NCI-H1092 treated with DMSO at 0.1 percent for 48 hours (cell line): Measurements from ENCODE around the gene FHIT.

Experiments
- DNase-seq: peaks from one replicate; lab custom pipeline; 2025; lab: John Stamatoyannopoulos, UW

Gene FHIT

DNA sequence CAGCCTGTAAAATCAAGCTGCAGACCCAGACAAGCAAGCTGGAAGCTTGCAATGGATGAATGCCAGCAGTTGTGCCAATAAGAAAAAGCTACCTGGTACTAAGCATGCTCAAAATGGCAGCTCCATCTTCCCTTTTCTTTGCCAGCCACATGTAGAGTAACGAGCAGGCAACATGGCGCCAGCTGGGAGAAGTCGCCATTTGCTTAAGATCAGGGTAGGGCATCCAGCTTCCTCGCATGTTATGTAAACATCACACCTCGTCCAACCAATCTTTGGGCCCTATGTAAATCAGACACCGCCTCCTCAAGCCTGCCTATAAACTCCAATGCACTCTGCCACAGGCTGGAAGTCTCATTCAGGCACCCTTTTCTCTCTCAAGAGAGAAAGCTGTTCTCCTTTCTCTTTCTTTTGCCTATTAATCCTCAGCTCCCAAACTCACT is 973.9 kb downstream of the FHIT start:
- no peak for DNase-seq

DNA sequence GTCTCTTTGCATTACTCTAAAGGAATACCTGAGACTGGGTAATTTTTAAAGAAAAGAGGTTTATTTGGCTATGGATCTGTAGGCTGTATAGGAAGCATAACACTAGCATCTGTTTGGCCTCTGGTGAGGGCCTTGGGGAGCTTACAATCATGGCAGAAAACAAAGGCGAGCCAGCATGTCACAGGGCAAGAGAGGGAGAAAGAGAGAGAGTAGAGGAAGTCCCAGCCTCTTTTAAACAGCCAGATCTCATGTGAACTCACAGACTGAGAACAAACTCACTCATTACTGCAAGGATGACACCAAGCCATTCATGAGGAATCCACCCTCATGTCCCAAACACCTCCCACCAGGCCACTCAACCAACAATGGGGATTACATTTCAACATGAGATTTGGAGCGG is 974.6 kb downstream of the FHIT start:
- DNase-seq = no peak

DNA sequence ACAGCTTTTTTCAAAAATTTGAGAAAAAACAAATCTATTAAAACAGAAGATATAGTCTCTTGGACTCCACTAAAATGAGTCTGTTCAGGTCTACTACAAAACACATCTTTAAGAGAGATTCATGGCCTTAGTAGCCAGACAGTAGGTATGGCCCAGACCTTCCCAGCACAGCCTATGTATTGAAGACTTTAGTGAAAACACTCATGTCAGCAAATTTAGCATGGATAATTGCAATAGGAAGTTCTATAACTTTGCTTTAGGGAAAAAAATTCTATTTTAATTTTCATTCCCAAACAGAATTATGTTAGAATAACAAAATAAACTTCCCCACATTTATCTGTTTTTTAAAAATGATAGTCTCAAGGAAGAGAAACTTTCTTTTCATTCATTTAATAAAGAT is 976.6 kb downstream of the FHIT start:
- DNase-seq = no peak

DNA sequence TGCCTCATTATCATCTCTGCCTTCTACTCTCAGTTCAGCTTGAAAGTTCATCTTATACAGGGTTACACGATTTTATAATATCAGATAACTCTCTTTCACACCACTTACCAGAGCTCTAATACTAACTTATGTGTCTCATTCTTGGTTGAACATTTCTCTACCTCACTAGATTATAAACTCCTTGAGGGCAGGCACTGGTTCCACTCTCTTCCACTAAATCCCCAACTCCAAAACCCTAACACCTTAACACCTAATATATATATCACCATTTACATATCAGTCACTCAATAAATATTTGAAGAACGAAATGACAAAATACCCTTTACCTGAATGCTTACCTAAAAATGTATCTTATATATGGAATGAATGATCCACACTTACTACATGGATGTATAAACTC is 977.2 kb downstream of the FHIT start:
- DNase-seq = no peak

DNA sequence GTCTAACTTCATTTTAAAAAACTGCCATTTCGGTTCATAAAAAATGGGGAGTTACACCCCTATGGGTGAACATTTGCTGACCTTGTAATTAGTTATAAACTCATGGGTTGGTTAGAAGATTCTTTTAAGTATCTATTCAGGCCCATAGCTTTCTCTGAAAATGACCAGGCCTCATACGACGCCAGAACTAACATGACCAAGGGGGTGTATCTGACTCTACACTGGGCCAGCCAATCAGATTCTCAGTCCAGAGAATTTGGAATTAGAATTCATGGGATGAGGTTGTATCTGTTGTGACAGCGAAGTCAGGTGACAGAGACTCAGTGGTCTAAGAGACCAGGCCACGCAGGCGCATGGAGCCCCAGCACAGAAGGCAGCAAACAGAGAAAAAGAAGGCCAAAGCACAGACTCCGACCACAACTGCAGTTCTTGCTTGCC is 981.4 kb downstream of the FHIT start:
- no peak for DNase-seq

DNA sequence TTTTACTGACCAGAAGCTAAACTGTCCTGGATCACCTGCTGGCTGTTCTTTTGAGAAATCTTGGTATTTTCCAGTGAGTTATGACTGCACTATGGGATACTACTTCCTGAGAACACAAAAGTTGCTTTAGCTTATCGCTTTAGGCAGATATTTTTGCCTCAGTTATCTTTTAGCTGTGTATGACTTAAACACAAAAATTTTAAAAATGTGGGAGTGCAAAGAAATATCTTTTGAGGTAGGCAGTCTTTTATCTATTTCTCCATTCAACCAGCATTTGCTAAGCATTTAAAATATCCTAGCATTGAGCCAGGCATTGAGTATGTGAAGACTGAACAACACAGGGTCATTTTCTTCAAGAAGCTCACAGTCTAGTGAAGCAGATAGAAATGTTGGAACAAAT is 981.9 kb downstream of the FHIT start:
- DNase-seq = no peak

DNA sequence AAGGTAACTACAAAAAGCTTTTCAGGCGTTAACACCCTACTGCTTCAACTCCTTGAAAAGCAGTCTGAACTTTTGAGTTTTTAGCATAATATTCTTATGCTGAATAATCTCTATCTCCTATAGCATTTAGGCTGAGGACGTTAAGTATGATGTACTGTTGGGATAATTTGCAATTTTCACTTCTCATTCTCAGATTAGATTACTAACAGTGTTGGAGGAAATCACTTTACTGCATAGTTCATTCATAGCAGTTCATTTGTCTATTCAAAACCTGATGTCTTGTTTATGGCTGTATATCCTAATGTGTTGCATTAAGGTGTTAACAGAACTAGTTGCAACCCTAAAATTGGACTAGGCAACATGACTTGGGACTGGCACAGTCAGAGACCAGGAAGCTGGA is 983.1 kb downstream of the FHIT start:
- no peak for DNase-seq

DNA sequence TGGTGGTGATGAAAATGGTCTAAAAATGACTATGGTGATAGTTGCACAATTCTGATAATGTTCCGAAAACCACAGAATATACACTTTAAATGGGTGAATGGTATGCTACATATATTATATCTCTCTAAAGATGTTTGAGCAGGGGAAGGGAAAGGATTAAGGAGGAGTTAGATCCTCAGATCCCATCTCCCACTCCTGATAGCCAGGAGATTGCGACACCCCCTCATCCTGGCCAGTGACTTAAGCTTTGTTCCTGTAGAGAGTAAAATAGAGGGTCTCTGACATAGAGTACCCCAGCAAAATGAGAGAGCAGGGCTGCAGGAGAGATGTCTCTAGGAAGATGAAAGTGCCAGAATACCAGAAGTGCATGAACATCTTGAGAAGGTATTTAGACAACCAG is 984.8 kb downstream of the FHIT start:
- DNase-seq = no peak

DNA sequence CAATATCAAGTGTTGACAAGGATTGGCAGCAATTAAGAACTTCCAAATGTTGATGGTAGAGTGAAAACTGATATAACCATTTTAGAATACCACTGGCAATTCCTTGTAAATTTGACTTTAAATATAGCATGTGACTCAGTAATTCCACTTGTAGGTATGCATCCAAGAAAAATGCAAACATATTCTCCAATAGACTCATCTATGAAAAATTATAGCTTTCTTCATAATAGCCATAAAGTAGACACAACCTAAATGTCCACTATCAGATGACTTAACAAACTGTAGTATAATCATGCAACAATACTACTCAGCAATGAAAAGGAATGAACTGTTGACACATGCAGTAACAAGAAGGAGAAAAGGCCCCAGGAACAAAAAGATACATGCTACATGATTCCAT is 988.1 kb downstream of the FHIT start:
- no peak for DNase-seq

DNA sequence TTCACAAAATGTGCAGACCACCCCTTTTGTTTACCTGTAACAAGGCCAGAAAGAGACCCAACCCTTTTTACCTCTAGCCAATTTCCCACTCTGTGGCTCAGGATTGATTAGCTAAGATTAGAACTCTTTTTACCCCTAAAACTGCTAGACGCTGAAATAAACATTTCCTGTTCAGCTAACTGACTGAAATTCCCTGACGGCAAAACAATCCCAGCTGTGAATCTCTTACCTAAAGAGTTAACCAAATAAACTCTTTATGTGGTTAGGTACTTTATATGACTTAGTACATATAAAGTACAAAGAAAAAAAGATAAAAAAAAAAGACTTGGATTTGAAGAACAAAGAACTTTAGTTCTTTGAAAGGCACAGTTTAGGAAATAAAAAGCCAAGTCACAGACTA is 988.7 kb downstream of the FHIT start:
- DNase-seq = no peak

DNA sequence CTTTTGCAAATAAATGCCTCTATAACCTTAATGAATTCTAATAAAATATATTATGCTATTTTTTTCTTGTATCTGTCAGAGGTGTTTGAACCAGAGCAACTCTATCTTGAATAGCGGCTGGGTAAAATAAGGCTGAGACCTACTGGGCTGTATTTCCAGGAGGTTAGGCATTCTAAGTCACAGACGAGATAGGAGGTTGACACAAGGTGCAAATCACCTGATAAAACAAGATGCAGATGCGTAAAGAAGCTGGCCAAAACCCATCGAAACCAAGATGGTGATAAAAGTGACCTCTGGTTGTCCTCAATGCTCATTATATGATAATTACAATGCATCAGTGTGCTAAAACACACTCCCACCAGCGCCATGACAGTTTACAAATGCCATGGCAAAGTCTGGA is 990.7 kb downstream of the FHIT start:
- DNase-seq = no peak

DNA sequence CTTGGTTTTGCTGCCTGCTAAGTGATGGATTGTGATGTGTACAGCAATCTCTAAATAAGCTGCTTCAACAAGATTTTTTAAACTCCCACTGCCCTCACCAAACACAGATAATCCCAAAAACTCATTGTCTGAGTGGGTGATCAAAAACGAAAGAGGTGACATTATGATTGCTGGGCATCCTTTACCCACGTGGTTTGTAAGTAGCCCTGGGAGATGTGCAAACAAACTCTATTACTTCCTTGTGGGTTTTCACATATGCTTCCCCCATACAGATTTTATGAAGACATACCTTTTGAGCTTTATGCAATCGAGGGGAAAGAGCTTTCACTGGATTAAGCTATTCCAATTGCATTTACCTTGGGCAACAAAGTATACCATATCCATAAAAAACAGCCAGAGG is 1000.4 kb downstream of the FHIT start:
- no peak for DNase-seq

DNA sequence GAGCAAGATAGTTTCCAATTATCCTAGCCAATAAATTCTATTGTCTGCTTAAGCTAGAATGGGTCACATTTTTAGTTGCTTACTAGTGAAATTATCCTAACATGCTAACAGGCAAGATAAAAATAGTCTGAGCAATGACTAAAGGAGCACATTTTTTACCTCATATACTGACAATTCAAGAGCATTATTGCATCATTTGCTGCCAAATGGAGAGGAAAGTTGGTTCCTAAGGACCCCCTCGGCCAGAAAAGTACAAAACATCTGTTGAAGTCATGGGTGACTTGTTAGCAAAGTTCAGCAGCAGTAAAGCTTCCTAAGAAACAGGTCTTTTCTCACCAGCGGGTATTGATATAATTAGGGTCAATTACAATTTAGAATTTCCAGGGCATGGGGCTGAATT is 1001.0 kb downstream of the FHIT start:
- no peak for DNase-seq

DNA sequence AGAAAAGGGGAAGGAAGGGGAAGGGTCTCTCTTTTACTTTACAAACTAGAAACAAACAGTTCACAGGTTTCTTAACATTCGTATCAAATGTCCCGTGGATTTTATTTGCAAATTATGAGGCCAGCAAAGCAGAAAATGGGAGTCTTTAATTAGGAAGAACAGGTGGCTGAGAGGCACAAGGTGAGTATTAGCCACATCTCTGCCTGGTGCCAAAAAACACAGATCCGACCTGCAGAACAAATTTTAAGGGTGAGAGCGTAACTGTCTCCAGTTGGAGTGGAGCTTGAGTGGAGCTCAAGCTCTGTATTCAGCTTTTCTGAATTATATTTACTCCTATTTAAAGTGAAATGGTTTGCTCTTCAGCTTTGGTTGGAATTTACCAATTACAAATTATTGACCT is 1004.9 kb downstream of the FHIT start:
- peak; percentile 79 for DNase-seq

DNA sequence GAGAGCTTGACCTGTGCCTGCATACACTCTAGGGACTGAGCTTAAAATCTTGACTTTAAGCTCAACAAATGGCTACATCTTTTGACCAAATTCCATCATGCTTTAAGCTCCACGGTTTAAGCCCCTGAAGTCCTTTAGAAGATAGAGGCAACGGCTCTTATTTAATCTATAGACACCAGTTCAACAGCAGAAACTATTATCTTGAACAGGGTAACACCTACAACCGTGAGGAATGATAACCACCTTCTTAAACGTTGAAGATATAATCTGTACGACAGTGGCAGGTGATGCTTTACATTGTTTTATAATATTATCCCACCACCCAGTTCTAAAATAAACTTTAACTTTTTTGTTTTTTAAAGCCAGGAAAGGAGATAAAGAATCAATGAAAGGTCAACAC is 1007.8 kb downstream of the FHIT start:
- no peak for DNase-seq

DNA sequence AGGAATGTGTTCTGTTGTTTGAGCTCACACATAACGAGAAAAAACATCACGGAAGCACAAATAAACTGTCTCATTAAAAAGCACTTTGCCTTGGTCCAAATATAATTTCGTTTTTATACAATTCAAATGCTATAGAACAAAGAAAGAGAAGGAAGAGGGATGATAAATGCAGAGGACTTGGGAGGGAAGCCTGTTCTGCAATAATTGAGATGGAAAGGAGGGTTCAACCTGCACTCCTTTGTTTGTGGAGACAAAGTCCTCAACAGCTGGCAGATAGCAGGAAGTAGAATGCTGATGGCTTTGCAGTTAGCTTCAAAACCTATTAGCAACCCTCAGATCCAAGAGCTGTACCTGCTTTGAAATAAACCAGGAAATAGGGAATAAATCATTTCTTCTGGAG is 1010.8 kb downstream of the FHIT start:
- DNase-seq = peak; percentile 53

DNA sequence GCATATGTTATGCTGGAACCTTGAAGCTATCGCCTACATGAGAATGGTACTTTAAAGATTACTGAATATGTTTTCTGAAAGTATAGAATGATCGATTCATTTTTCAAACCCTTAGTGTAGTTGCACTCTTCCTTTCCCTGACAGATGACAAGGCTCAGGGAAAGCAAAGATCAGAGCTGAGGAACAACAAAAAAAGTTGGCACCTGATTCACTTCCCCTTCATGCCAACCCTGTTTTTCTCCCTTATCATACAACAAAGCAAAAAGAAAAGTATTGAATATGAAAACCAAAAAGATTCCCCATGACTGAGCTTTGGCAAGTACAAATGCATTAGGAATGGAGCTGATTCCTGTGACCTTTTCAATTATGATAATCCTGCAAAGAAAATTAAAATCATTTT is 1012.7 kb downstream of the FHIT start:
- no peak for DNase-seq

DNA sequence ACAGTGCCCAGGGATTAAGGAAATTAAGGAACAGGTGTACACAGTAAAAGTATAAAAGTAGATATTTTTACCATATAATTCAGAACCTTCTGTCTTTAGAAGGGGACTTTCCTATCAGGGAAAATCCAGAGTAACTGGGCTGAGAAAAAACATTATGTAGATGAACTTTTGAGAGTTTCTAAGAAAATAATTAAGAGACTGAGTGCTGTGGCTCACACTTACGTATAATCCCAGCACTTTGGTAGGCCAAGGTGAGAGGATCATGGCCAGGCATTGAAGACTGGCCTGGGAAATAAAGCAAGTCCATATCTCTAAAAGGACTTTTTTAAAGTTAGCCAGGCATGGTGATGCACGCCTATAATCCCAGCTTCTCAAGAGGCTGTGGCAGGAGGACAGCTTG is 1021.8 kb downstream of the FHIT start:
- DNase-seq = no peak

DNA sequence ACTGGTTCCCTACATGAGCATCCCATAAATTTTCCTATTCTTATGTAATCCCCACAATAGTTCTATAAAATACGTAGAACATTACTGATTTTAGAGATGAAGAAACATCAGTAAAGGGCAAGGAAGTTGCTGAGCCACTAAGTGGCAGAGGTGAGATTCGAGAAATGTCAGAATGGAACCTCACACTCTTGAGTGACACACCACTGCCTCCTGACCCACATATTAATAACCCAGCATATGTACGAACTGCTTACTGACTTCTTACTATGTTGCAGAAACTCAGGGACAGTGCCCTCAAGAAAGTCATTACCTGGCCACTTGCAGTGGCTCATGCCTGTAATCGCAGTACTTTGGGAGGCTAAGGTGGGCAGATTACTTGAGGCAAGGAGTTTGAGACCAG is 1022.4 kb downstream of the FHIT start:
- DNase-seq = no peak

DNA sequence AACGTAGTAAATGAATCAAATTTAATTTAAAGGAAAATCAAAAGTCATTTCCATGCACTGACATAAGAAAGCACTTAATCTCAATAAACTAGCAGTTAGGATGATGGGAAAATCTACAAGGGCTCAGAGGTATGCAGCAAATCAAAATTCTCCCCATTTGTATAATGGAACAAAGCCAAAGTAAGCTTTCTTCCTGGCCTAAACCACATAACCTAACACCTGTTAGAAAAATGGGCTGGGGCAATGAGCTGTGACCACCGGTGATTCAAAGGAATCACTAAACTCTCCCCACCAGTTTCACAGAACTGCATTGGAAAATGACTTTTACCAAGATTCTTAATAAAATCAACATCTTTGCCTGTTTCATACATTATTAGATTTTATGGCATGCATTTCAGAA is 1024.3 kb downstream of the FHIT start:
- peak; percentile 61 for DNase-seq

DNA sequence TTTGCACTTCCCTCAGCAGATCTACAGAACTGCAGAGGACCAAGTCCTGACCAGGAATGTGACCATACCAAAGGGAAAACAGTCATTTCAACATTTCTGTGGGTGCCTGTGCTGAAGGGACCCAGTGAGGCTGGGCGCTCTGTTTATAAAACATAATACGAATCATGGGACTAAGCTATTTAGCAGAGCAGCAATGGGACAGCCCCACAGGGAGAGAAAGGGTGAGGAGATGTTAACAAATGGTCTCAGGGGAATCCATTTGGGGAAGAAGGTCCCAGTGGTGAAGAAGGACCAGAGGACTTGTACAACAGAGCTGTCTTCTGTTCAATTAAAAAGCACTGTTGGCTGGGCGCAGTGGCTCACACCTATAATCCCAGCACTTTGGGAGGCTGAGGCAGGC is 1025.4 kb downstream of the FHIT start:
- DNase-seq = no peak

DNA sequence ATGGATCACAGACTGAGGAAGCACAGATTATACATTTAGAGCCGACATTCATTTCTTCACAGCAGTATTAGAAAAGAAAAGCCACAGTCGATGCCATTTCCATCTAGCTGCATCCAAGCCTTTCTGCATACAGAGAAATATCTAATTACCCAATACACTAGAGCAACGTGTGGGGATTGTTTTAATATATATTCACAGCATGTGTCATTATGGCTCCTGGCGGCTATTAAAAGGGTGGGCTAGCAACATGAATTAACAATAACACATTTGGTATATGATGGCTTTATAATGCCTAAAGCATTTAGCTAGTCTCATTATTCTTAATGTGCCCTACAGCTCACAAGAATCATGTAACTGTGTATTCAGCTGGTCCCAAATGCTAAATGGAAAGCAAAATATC is 1030.5 kb downstream of the FHIT start:
- no peak for DNase-seq

DNA sequence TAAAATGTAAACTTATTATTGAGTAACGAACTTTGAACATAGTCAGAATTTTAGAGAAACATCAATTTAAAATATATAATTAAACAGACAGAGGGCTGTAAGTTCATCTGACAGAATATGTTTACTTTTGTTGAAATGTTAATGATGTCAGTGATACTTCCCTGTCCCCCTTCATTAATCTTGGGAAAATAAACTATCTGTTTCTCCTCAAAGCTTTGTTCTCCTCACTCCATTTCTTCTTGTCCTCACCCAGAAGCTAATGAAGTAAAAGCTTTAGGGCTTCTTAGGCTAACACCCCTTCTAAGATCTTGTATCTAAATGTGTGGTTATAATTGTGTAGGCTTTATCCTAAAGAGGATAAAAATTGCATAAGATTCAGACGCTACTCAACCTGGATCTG is 1031.8 kb downstream of the FHIT start:
- no peak for DNase-seq

DNA sequence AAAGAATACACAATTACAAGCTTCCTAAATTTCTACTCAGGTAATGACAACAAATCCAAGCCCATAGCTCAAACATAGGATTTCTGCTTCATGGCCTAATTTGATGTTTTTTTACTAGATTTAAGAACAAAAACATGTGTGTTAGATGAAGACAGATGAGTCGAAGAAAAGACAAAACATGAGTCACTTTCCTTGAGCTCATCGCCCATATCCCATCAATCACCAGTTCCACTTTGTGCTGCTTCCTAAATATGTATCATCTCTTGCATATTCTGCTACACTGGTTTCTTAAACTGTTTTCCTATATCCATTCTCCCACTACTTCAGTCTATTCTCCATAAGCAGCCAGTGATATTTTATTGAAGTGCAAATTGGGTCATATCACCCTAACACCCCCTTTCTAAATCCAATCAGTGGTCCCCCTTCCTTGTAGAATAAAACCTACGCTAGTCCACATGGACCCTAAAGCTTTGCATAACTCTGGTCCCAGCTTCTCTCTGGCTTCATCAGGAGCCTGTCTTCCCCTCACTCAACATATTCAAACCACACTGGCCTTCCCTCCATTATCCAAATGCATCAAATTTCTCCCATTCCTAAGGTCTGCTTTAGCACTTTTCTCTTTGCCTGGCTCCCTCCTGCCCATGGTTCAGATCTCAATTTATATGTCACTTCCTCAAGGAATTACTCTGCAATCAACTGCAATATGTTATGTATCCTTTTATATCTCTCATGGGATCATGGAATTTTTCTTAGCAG is 1033.9 kb downstream of the FHIT start:
- DNase-seq = no peak
